NCI-H146 (cell line): Measurements from ENCODE around the gene RNASEH2B.

Experiments
- DNase-seq: peaks from one replicate; lab custom pipeline; 2025; lab: John Stamatoyannopoulos, UW

Gene RNASEH2B

DNA sequence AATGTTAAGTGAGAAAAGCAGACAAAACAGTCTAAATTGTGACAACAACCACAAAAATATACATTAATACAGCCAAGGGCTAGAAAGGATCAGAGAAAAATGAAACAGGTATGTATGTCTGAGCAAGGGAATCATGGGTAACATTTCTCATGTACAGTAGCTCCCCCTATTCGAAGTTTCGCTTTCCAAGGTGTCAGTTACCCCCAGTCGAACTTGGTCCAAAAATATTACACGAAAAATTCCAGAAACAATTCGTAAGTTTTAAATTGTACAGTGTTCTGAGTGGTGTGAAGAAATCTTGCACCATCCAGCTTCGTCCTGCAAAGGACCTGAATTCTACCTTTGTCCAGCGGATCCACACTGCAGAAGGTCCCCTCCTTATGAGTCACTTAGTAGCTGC lies 1.8 kb upstream of the RNASEH2B start:
- DNase-seq, result no peak

DNA sequence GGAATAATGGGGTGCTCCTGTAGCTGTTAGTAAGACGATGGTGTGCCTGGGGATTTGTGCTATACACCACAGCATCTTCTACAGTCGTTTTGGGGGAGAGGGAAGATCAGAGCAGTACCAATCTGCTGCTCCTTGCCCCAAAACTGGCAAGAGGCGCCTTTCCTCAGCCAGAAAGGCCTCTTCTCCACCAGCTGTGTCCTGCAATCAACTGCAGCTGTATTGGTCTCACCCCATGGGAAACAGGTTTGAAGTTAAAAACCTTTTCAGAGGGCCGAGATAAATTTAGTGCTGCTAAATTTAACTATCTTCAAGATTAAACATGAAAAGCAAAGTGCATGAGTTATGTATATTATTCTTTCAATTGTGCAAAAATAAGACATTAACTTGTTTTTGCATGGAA lies 1.2 kb upstream of the RNASEH2B start:
- no peak for DNase-seq

DNA sequence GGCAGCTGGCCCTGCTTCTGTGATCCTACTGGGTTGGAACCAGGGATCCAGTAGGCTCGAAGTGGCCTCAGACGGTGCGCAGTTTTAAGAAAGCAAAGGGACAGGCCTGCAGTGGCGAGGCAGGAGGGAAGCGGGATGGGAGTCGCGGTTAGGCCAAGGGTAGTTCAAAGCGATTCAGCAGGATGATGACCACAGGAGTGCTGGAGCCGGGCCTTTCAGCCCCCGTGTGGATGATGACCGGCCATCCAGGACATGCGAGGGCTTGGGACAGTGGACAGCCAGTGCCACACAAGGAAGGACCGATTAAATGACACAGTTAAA lies 854 bp downstream of the RNASEH2B start:
- DNase-seq, result peak; percentile 48

DNA sequence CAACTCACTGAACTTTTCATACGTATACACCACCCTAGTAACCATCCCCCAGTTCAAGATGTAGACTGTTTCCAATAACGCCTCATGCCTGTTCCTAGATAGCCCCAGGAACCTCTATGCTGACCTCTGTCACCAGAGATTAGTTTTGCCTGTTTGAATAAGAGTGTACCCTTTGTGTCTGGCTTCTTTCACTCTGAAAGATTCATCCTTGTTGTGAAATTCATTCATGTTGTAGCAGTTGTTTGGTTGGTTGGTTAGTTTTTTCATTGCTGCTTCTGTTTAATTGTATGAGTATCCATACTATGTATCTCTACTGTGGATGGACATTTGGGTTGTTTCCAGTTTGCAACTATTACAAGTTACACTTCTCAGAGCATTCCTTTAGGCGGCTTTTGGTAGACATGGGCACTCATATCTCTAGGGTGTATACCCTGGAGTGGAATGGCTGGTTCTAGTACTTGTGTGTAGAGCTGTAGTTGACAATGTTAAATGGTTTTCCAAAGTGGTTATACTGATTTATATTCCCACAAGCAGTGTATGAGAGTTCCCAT lies 1.6 kb downstream of the RNASEH2B start:
- DNase-seq, result no peak

DNA sequence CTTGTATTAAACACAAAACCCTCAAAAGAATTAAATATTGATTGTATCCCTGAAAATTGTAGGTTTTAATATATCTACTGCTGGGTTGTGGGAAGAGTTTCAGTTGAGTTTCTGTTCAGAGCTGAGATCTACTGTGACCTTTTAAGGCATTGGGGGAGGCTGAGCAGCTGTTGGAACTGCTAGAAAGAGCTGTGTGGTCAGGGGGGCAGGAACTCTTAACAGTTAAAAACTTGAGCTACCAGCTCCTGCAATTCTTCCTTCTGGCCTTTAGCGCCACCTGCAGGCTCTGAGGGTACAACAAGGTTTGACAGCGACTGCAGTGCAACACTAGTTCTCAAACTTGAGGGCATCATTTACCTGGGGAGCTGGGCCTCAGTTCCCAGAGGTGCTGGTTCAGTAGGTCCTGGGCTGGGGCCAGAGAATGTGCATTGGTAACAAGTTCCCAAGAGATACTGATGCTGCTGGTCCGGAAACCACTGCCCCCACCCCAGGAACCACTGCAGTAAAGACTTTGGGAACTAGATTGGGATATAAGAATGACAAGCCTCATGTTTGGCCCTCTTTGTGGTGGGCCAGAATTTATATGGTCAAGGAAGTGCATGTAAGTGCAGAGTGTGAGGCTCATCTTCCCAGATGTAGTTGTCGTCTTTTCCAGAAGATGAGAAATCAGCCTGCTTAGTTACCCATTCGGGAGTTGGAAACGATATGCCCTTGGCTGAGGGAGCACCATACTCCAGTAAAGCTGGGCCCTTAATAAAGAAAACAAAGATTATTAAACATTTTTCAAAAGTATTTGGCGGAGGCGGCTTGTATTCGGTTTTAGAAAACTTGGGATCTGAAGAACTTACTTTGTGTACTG lies 2.6 kb downstream of the RNASEH2B start:
- DNase-seq, result peak; percentile 75

DNA sequence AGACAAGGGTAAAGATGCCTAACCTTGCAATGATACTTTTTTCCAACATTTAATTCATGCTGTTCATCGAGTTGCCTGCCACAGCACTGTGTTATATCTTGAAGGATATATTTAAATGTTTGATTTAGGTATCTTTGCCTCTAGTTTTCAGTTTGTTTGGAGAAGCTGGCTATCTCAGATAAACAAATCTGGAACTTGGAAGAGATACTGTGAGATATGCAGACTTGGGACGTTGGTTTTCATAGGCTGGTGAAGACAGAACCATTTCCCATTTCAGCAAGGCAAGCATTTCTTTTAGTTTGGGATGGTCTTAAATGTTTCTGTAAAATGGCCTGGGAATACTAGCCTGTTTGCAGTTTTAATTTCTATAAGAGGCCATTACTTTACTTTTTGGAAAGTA lies 3.3 kb downstream of the RNASEH2B start:
- no peak for DNase-seq

DNA sequence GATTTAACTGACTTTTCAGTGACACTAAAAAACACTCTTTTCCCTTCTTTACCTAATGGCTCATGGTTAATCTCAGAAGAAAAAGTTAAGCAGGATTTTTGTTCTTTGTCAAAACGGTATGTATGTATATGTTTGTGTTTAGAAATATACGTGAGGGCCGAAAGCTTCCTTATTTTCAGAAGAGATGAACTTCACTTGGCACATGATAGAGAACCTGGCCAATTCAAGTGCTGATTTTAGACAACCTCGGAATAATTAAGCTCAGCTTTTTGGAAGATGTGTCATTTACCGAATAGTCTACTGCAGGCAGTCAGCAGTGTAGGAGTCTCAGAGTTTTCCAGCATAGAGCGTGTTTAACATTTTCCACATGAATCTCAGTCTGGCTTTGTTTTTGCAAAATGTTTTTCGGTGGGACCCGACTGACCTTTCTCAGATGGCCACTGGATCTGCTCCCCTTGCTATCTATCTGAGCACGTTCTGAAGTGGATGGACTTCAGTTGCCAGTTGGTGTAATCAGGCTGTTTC lies 4.6 kb downstream of the RNASEH2B start:
- no peak for DNase-seq

DNA sequence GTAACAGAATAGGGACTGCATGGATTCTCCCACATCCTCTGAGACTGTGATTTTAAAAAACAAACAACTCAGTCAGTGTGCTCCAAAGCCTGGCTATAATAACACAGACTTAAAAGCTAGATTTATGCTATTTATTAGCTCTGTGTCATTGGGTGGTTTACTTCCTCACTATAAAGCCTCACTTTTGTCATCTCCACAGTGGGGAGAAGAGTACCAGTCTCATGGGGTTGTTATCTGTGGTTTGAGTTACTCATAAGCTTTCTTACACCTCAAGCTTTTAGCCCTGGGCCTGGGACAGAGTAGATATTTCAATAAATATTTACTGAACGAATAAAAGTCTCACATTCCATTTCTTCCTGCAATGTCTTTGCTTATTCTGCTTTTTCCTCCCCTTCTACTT lies 5.3 kb downstream of the RNASEH2B start:
- no peak for DNase-seq

DNA sequence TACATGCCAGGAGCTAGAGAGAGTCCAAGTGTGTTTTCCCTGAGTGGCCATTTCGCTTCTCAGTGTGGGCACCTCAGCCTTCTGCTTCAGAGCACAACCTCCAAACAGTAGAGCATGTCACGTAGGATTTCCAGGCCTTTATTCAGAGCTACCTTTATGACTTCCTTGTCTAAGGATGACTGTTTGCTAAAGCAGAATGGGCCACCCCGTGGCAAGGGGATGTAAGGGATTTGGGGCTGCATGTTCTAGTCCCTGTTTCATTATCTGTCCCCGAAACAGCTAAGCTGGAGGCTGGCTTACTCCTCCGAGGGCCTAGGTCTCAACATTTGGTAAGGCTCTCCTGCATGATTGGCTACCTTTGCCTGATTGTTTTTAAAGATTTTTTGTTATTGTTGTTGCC lies 6.0 kb downstream of the RNASEH2B start:
- no peak for DNase-seq

DNA sequence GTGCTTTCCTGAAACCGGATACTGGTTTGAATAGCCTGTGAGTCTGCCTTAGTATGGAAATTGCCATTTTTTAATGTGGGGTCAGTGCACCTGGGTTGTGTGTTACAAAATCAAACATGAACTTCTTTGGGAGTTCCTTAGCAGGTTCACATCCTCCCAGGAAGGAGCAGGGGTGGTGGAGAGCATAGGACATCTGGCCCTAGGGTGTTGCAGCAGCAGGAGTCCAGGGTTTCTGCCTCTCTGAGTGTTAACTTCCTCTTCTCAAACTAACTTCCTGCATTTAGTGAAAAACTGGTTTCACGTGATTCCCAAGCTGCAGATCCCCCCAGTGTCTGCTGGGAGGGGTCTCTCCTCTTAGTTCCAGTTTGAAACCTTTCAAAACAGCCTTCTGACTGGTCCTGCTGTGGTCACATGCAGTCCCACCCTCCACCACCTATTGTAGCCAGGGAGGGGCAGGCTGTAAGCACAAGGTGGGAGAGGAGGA lies 7.2 kb downstream of the RNASEH2B start:
- DNase-seq, result peak; percentile 28

DNA sequence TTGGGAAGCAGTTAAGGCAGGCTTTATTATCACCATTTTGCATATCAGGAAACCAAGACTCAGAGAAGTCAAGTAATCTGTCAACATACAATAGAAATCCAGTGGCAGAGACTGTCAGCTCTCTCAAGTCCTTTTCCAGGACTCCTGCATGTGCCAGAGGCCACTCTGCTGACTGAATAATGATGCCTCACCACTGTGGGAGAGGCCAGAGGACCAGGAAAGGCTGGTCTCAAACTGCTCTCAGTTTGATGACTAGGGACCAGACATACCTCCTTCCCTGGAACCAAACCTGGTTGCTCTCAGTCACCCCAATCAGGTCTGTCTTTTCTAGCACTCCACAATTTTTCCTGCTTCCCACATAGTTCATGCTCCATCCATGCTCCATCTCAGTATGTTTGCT lies 8.0 kb downstream of the RNASEH2B start:
- DNase-seq, result no peak

DNA sequence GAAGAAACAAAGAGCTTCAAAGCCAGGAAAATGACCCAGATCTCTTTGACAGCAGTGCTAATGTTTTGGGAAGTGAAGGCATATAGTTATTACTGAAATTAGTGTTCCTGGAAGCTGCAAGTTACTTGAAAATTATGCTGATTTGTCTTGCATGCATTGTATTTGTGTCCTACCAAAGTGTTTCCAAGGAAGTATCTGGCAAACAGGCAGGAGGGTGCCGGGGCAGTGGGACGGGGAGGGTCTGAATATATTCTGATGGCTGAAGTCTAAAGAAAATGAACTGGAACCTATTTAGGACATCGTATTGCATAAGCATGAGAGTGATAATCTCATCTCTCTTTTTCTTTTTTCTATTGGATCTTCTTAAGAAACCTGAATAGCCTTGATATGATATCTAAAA lies 9.0 kb downstream of the RNASEH2B start:
- DNase-seq, result no peak

DNA sequence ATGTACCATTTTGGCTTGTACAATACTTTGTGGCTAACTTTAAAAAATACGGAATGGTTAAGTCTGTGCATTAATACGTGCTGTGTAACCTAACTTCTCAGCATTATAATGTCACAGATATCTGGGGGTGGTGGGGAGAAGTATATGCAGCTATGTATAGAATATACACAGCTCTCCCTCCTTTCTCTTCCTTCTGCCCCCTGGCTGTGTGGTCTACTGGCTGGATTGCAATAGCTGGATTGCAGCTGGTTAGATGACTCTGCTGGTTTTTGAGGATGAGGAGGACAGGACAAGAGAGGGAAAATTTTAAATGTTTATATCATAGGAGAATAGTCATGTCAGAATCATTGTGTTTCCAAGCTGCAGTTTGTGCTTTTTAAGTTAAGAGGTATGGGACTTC lies 9.7 kb downstream of the RNASEH2B start:
- DNase-seq, result no peak

DNA sequence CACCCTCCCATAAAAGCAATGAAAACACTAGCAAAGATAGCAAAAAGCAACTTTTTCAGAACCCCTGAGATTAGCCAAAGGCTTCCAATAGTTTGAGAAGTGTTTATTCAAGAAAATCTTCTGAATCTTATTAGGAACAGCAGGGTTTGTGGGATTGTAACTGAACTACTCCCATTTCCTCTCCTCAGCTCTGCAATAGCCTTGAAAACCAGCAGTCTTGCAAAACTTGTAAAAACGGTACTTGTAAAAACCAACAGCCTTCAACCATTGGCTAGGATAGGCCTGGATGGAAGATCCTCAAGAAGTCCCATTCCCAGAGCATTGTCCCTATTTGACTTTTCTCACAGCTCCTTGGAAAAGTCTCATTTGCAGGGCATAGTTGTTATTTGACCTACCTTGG lies 12.1 kb downstream of the RNASEH2B start:
- no peak for DNase-seq

DNA sequence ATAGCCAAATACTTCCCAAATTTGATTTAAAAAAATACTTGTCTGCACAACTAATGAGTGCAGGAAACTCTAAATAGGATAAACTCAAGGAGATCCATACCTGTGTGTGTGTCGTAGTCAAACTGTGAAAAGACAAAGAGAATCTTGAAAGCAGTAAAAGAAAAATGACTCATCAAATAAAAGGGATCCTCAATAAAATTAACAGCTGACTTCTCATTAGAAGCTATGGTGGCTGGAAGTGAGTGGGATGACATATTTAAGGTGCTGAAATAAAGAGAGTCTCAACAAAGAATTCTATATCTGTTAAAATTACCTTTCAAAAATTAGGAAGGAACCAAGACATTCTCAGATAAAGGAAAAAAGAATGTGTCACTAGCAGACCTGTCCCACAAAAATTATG lies 13.7 kb downstream of the RNASEH2B start:
- DNase-seq, result no peak

DNA sequence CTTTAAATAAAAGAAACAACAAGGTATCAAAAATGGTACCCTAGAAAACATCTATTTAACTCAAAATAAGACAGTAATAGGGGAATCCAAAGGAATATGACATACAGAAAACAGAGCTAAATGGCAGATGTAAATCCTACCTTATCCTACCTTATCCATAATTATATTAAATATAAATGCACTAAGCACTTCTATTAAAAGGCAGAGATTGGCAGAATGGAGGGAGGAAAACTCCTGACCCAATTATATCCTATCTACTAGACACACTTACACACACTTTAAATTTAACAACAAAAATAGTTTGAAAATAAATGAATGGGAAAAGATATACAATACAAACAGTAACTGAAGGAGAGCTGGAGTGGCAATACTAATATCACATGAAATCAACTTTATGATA lies 14.4 kb downstream of the RNASEH2B start:
- DNase-seq, result no peak

DNA sequence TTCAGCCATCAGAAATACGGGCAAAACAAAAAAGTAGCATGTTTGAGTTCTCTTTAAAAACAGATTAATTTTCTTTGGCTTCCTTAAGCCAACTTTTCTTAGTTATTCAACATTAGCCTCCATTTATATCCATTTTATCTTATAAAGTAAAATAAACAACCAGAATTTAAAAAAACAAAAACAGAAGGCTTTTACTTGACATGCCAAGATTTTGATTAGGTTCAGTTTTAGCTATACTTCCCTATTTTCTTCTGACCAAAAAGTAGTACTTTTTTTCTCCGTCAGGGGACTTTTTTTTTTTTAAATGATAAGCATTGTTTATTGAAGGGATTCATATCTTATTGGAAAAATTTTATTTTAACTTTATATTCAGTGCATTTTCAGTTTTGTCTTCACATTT lies 18.1 kb downstream of the RNASEH2B start:
- no peak for DNase-seq

DNA sequence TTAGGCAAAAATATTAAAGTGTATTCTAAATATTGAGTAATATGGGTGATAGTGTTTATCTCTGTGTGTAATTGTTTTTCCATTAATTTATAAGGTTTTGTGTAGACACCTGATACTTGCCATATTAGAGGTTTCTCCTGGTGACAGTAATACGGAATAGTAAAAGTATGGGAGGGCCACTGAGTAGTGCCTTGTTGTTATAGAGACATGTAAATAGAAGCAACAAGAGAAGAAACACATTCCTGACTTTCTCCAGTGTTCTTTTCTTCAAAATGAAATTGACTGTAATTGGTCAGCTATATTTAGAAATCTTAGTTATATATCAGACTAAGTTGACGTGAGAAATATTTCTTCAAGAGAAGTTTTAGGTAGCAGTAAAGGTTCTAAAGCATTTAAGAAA lies 18.5 kb downstream of the RNASEH2B start:
- DNase-seq, result no peak

DNA sequence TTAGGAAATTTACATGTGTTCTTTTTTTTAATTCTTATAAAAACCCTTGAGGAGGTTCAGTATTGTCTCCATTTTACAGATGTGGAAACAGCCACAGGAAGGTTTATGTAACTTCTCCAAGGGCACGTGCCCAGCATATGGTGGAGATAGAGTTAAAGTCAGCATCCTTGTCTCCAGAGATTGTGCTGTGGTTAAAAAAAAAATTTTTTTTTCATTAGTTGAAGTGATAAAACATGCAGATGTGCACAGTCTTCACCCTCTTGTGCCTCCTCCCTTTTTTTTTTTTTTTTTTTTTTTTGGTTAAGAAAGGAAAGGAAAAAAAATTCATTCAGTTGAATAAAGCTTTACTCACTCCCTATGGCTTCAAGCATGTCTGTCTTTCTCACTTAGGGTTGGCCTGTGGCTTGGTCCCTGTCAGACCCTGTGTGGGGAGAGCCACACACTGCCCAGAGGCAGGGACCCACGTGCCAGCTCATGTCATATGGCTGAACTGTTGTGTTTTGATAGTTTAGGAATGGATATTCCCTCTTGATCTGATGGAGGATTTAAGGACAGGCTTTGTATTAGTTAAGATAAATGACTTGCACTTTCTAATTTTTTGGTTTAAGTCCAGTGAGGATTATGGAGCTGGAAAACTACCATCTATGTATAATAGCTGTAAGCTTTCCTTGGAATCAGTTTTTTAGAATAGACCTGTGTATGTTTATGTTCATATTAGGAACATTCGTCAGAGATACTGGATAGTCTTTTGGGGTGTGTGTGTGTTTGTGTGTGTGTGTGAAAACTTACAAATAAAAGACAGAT lies 19.3 kb downstream of the RNASEH2B start:
- DNase-seq, result no peak

DNA sequence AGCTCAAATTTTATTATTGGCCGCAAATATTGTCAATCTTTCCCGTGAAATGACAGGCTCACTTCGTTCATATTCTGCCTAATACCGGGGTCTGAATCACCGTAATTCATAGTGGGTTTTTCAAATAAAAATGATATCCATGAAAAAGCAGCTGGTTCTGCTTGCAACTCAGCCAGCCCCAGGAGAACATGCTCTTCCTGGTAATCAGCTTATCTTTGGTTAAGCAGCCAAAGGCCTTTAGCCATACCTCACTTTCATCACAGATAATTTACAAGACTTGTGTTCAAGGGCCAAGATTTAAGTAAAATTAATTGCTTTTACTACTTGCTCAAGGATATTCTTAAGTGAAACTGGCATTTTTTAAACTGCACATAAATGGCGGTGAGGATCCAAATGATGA lies 22.5 kb downstream of the RNASEH2B start:
- DNase-seq, result no peak

DNA sequence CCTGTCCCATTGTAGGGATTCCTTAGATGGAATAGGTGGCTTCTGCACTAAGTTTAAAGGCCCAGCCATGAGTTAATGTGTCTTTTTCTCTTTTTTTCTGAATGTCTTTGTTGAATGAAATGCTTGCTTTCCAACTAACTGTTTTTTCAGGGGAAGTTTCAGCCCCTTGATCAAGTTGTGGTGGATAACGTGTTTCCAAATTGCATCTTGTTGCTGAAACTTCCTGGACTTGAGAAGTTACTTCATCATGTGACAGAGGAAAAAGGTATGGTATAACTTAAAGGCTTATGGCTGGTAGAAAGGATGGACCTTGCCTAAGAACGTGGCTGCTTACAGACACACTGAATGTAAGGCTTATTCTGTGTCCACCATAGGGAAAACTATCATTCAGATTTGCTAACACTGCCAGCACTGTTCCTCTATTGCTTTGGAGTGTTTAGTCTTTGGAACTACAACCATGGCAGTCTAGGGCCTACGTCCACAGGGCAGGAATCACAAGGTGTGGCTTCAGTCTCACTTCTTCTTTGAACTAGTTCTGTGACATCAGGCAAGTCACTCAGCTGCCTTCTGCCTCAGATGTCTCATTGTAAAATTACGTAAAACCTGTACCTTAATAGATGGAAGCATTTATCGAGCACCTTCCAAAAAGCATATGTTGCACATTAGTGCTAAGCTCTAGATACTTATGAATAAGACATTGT lies 25.3 kb downstream of the RNASEH2B start:
- no peak for DNase-seq

DNA sequence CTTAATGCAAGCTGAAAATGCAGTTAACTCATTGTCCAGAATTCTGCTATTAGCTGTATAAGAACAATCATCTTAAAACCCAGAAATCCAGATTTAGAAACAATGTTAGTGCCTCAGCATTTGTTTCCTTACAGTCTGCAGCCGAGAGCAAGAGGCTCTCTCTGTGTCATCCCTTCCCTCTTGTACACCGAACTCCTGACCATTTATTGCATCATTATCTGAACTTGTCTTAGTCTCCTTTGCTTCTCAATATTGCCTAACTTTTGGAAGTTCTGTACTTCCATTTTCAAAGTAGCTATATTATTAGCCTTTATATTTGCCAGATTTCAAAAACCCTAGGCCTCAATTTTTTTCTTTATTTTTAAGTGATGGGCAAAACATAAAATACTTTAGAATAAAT lies 27.1 kb downstream of the RNASEH2B start:
- DNase-seq, result no peak
